ENCODE measurements around the gene SDCBP2.

GRCh38 chr20:1274485-1275311 is 54.2 kb downstream of the SDCBP2 start:
- TF ChIP-seq CTCF (IDR thresholded peaks at IDR 0.05) = no peak
- TF ChIP-seq EZH2 (IDR thresholded peaks at IDR 0.05; ENCODE audit: borderline replicate concordance, insufficient read depth, low read depth, low read length, poor library complexity, severe bottlenecking) = no peak
